ENCODE results near the gene XCL2. TPM values are rescaled to one million over a fixed set of nuclear protein-coding genes. Genes with fewer than 3 reads are reported as not detected.

Gene XCL2
- total and polyA plus RNA-seq, 10 of the 15 experiments (the other 5 are each of a cell fraction or from before 2014, with no cell fraction given), result 0.50 to 299 (median 4.8) TPM

GRCh38 chr1:168552961-168553360 is 9.2 kb upstream of the XCL2 start (continued):
- TF ChIP-seq BCLAF1 (IDR thresholded peaks at IDR 0.05) (no peak), ZNF384 (IDR thresholded peaks at IDR 0.05; ENCODE audit: borderline replicate concordance, low read depth, low read length) (no peak), SMAD1 (IDR thresholded peaks at IDR 0.05; ENCODE audit: low read depth, partially characterized antibody) (no peak), MLLT1 (IDR thresholded peaks at IDR 0.05) (no peak), RAD21 (IDR thresholded peaks at IDR 0.05; ENCODE audit: insufficient read depth, low read depth, low read length) (no peak), SKIL (IDR thresholded peaks at IDR 0.05; ENCODE audit: low read depth, poor library complexity, severe bottlenecking) (no peak), CUX1 (IDR thresholded peaks at IDR 0.05; ENCODE audit: insufficient replicate concordance, low read depth, low read length) (no peak)
